Uterus (tissue), 2 donors: ENCODE data around the gene TEPSIN.

ENCODE experiments used
- CTCF ChIP-seq, 4 experiments: fragments of 200-600 bp in 2 of 4; fragments of 450-650 bp in 2 of 4; sonication (generic) in 2 of 4; IDR thresholded peaks; one replicate each; pipeline ENCODE4 v1.5.1; 2016 to 2019; ENCODE audit warnings: antibody characterized with exemption in 4 of 4, mild to moderate bottlenecking in 2 of 4, moderate library complexity in 1 of 4
- POLR2A ChIP-seq, 2 donors: fragments of 450-650 bp; IDR thresholded peaks; one replicate each; pipeline ENCODE4 v1.6.1; 2016; ENCODE audit warnings: antibody characterized with exemption in 2 of 2, mild to moderate bottlenecking in 1 of 2, moderate library complexity in 1 of 2

DNA sequence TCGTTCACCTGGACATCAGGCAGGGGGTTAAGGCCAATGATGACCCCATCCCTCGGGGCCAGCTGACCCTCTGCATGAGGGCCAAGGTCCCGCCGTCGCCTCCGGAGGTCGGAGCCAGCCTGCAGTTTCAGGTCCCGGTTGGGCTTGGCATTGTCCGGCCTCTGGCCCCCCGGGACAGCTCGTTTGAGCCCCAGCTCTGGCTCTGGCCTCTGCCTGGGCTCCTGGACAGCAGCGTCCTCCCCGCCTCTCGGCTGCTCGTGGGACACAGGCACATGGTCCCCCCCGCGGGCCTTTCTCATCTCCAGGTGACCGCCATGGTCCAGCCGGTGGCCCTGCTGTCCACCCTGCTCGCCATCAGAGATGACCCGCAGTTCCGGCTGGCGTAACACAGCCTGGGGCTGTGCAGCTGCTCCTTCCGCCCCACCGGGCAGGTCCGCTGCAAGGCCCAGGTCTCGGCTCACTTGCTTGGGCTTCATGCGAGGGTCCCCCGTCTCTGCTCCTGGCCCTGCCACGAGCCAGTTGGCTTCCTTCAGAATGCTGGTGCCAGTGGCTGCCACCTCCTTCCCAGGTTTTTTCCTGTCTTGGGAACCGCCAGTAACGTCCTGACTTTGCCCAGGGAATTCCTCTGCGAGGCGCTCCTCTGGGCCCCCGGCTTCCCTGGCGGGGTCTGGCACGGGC lies 6.9 kb upstream of the TEPSIN start:
- no peak for TF ChIP-seq POLR2A (IDR thresholded peaks at IDR 0.05)
- no peak for TF ChIP-seq CTCF (IDR thresholded peaks at IDR 0.05)
